ENCODE results near the gene AKT3. TPM values are rescaled to one million over a fixed set of nuclear protein-coding genes. Genes with fewer than 3 reads are reported as not detected.
"Not testable (repeated sequence)": the region's sequence is repeated elsewhere in the genome, so short reads cannot be mapped to it uniquely, and the experiment has no call there.

The AKT3 gene
- total RNA-seq, 1 donor from 2014 or later = 27.8 TPM

- intact Hi-C loops (cut with micrococcal nuclease) = loop anchor here (10.0 kb wide), 1 partner anchor 1022 kb away; the partner anchor contains the start of gene HNRNPU
Measured at GRCh38 chr1:243842978-243843511, 7.0 kb downstream of the AKT3 start.

GRCh38 chr1:243842161-243842560 is 7.9 kb downstream of the AKT3 start:
- intact Hi-C loops (cut with micrococcal nuclease) = loop anchor here (10.0 kb wide), 1 partner anchor 1023 kb away; the partner anchor contains the start of gene HNRNPU

- intact Hi-C loops (cut with micrococcal nuclease) = loop anchor here (10.0 kb wide), 1 partner anchor 1023 kb away; the partner anchor contains the start of gene HNRNPU
Measured at GRCh38 chr1:243841507-243841906, 8.5 kb downstream of the AKT3 start.

GRCh38 chr1:243837907-243838535 is 12.0 kb downstream of the AKT3 start:
- intact Hi-C loops (cut with micrococcal nuclease) = loop anchor here (1.0 to 5.0 kb wide), 5 partner anchors 10 to 487 kb away; no protein-coding TSS in a partner anchor

- intact Hi-C loops (cut with micrococcal nuclease) = no loop called here
Measured at GRCh38 chr1:243834130-243834529, 15.9 kb downstream of the AKT3 start.

GRCh38 chr1:243831463-243831862 is 18.6 kb downstream of the AKT3 start:
- intact Hi-C loops (cut with micrococcal nuclease) = no loop called here

GRCh38 chr1:243827206-243827605 is 22.8 kb downstream of the AKT3 start:
- intact Hi-C loops (cut with micrococcal nuclease) = no loop called here

GRCh38 chr1:243824907-243825306 is 25.1 kb downstream of the AKT3 start:
- intact Hi-C loops (cut with micrococcal nuclease) = not testable (repeated sequence)

GRCh38 chr1:243821177-243821680 is 28.8 kb downstream of the AKT3 start:
- intact Hi-C loops (cut with micrococcal nuclease) = no loop called here

- intact Hi-C loops (cut with micrococcal nuclease) = no loop called here
Measured at GRCh38 chr1:243819438-243819839, 30.6 kb downstream of the AKT3 start.

GRCh38 chr1:243818978-243819377 is 31.1 kb downstream of the AKT3 start:
- intact Hi-C loops (cut with micrococcal nuclease) = no loop called here

- intact Hi-C loops (cut with micrococcal nuclease) = no loop called here
Measured at GRCh38 chr1:243814718-243815117, 35.3 kb downstream of the AKT3 start.

GRCh38 chr1:243807346-243807745 is 42.7 kb downstream of the AKT3 start:
- intact Hi-C loops (cut with micrococcal nuclease) = not testable (repeated sequence)

- intact Hi-C loops (cut with micrococcal nuclease) = no loop called here
Measured at GRCh38 chr1:243806310-243806709, 43.7 kb downstream of the AKT3 start.

- intact Hi-C loops (cut with micrococcal nuclease) = loop anchor here (5.0 kb wide), 1 partner anchor 35 kb away; no protein-coding TSS in a partner anchor
Measured at GRCh38 chr1:243802736-243803135, 47.3 kb downstream of the AKT3 start.

- intact Hi-C loops (cut with micrococcal nuclease) = loop anchor here (5.0 kb wide), 1 partner anchor 36 kb away; no protein-coding TSS in a partner anchor
Measured at GRCh38 chr1:243801378-243801777, 48.7 kb downstream of the AKT3 start.

GRCh38 chr1:243799908-243800307 is 50.1 kb downstream of the AKT3 start:
- intact Hi-C loops (cut with micrococcal nuclease) = loop anchor here (5.0 kb wide), 1 partner anchor 37 kb away; no protein-coding TSS in a partner anchor

GRCh38 chr1:243798726-243799125 is 51.3 kb downstream of the AKT3 start:
- intact Hi-C loops (cut with micrococcal nuclease) = no loop called here

GRCh38 chr1:243796016-243796415 is 54.0 kb downstream of the AKT3 start:
- intact Hi-C loops (cut with micrococcal nuclease) = no loop called here

GRCh38 chr1:243793298-243793697 is 56.7 kb downstream of the AKT3 start:
- intact Hi-C loops (cut with micrococcal nuclease) = no loop called here

- intact Hi-C loops (cut with micrococcal nuclease) = no loop called here
Measured at GRCh38 chr1:243792891-243793290, 57.2 kb downstream of the AKT3 start.

- intact Hi-C loops (cut with micrococcal nuclease) = no loop called here
Measured at GRCh38 chr1:243792401-243792800, 57.6 kb downstream of the AKT3 start.

Measured in T-helper 1 cell treated with Interleukin-12 subunit alpha and Interleukin-12 subunit beta and Interleukin-4 antibody, amounts not matched to agents 30 ng/mL and 1 ng/mL, for 36 hours (primary cell).